NCI-H1930 (cell line): ENCODE data around the gene SH2B2.
"Not testable (repeated sequence)": the region's sequence is repeated elsewhere in the genome, so short reads cannot be mapped to it uniquely, and the experiment has no call there.

Experiments used
- DNase-seq, 2 experiments: peaks; one replicate each; lab custom pipeline; 2025; lab: John Stamatoyannopoulos, UW

SH2B2 gene

GRCh38 chr7:102287111-102287980, 678 bp downstream of the SH2B2 start:
- DNase-seq, result no peak

GRCh38 chr7:102287981-102288278, 1.3 kb downstream of the SH2B2 start:
- no peak for DNase-seq

GRCh38 chr7:102288285-102288930, 1.7 kb downstream of the SH2B2 start:
- DNase-seq, result no peak

- no peak for DNase-seq
These were observed 2.4 kb downstream of the SH2B2 start for GRCh38 chr7:102289057-102289456.

GRCh38 chr7:102291056-102291915, 4.6 kb downstream of the SH2B2 start:
- no peak for DNase-seq

GRCh38 chr7:102291916-102292267, 5.2 kb downstream of the SH2B2 start:
- DNase-seq, result no peak

GRCh38 chr7:102292813-102293798, 6.4 kb downstream of the SH2B2 start:
- DNase-seq, result no peak

GRCh38 chr7:102294589-102294988, 7.9 kb downstream of the SH2B2 start:
- no peak for DNase-seq

GRCh38 chr7:102295346-102296178, 8.9 kb downstream of the SH2B2 start:
- no peak for DNase-seq

- no peak for DNase-seq
These were observed 9.4 kb downstream of the SH2B2 start for GRCh38 chr7:102296179-102296438.

GRCh38 chr7:102296514-102296913, 9.8 kb downstream of the SH2B2 start:
- DNase-seq, result no peak

- no peak for DNase-seq
These were observed 11.0 kb downstream of the SH2B2 start for GRCh38 chr7:102297487-102298218.

GRCh38 chr7:102300643-102301221, 14.1 kb downstream of the SH2B2 start:
- no peak for DNase-seq

- DNase-seq, result not testable (repeated sequence)
These were observed 14.7 kb downstream of the SH2B2 start for GRCh38 chr7:102301367-102301766.

GRCh38 chr7:102302025-102302424, 15.4 kb downstream of the SH2B2 start:
- no peak for DNase-seq

- DNase-seq, result no peak
These were observed 17.2 kb downstream of the SH2B2 start for GRCh38 chr7:102303669-102304422.

GRCh38 chr7:102304668-102305067, 18.0 kb downstream of the SH2B2 start:
- no peak for DNase-seq

GRCh38 chr7:102305414-102306268, 19.0 kb downstream of the SH2B2 start:
- DNase-seq, result no peak
